GM12892 (cell line): ENCODE data around the gene C1orf87.

Experiments
- POLR2A ChIP-seq: IDR thresholded peaks from 2 replicates; pipeline ENCODE4 v1.6.1; 2011; ENCODE audit warnings: low read depth, low read length, control low read depth
- POLR2AphosphoS5 ChIP-seq: IDR thresholded peaks from 2 replicates; pipeline ENCODE4 v1.6.1; 2011; ENCODE audit warnings: low read depth, low read length, control low read depth

GRCh38 chr1:60055336-60055735 is 18.2 kb downstream of the C1orf87 start:
- TF ChIP-seq POLR2A (no peak), POLR2AphosphoS5 (no peak)
